Mesothelial cell of epicardium (in vitro differentiated cells): ENCODE data around the gene ADAMTSL2. TPM values are rescaled to one million over a fixed set of nuclear protein-coding genes. Genes with fewer than 3 reads are reported as not detected.

Source experiments
- DNase-seq, 2 experiments: peaks; one replicate each; pipeline ENCODE4 v3.0.0; 2021; ENCODE audit warnings: low spot score in 2 of 2; ENCODE audit not compliant: unreplicated experiment in 2 of 2
- H3K27ac Mint-ChIP-seq: 2 replicates; pipeline ENCODE4 v1.8.0; 2021; ENCODE audit warnings: mixed read lengths
- H3K27me3 Mint-ChIP-seq: 2 replicates; pipeline ENCODE4 v1.8.0; 2021; ENCODE audit warnings: low read depth, mixed read lengths
- H3K36me3 Mint-ChIP-seq: 2 replicates; pipeline ENCODE4 v1.8.0; 2021; ENCODE audit warnings: mixed read lengths
- H3K4me1 Mint-ChIP-seq: 2 replicates; pipeline ENCODE4 v1.8.0; 2021; ENCODE audit warnings: mixed read lengths
- H3K4me3 Mint-ChIP-seq: 2 replicates; pipeline ENCODE4 v1.8.0; 2021; ENCODE audit warnings: mild to moderate bottlenecking, moderate library complexity, mixed read lengths
- H3K9me3 Mint-ChIP-seq: 2 replicates; pipeline ENCODE4 v1.8.0; 2021; ENCODE audit warnings: mixed read lengths
- CTCF ChIP-seq: fragments of 200-600 bp; sonication (generic); IDR thresholded peaks from one replicate; pipeline ENCODE4 v1.5.0; 2021; ENCODE audit warnings: antibody characterized with exemption; ENCODE audit not compliant: unreplicated experiment
- total RNA-seq: library from RNA; stranded (reverse); gene quantifications from 3 replicates; pipeline ENCODE4 v1.2.1, GENCODE V29; 2021

Gene ADAMTSL2
- total RNA-seq, 1 donor from 2014 or later = 6.5 TPM

- Mint-ChIP-seq H3K4me3 (no peak overlapping the region), H3K9me3 (peaks cover 21% of the 10 kb centered on the region), H3K27me3 (no peaks in the 10 kb centered on the region), H3K27ac (no peak overlapping the region), H3K4me1 (no peaks in the 10 kb centered on the region), H3K36me3 (no peaks in the 10 kb centered on the region)
- DNase-seq = no peak
- no peak for TF ChIP-seq CTCF
Measured at GRCh38 chr9:133594310-133594709, 59.8 kb downstream of the ADAMTSL2 start.

- TF ChIP-seq CTCF = no peak
- no peak overlapping the region for H3K27ac Mint-ChIP-seq
- no peaks in the 10 kb centered on the region for H3K4me1 Mint-ChIP-seq
- H3K36me3 Mint-ChIP-seq = no peaks in the 10 kb centered on the region
- no peak overlapping the region for H3K4me3 Mint-ChIP-seq
- no peaks in the 10 kb centered on the region for H3K27me3 Mint-ChIP-seq
- peaks cover 21% of the 10 kb centered on the region for H3K9me3 Mint-ChIP-seq
- no peak for DNase-seq
Measured at GRCh38 chr9:133595910-133596309, 61.4 kb downstream of the ADAMTSL2 start.

- Mint-ChIP-seq H3K27me3 (peaks cover 2% of the 10 kb centered on the region), H3K27ac (no peak overlapping the region), H3K36me3 (no peaks in the 10 kb centered on the region), H3K4me1 (no peaks in the 10 kb centered on the region), H3K9me3 (peaks cover 21% of the 10 kb centered on the region), H3K4me3 (no peak overlapping the region)
- no peak for DNase-seq
- no peak for TF ChIP-seq CTCF
Measured at GRCh38 chr9:133597316-133597957, 62.9 kb downstream of the ADAMTSL2 start.

- H3K9me3 Mint-ChIP-seq = peaks cover 21% of the 10 kb centered on the region
- no peaks in the 10 kb centered on the region for H3K36me3 Mint-ChIP-seq
- H3K4me1 Mint-ChIP-seq = no peaks in the 10 kb centered on the region
- peaks cover 5% of the 10 kb centered on the region for H3K27me3 Mint-ChIP-seq
- DNase-seq = no peak
- TF ChIP-seq CTCF = no peak
- H3K27ac Mint-ChIP-seq = no peak overlapping the region
- no peak overlapping the region for H3K4me3 Mint-ChIP-seq
Measured at GRCh38 chr9:133598978-133599377, 64.5 kb downstream of the ADAMTSL2 start.

GRCh38 chr9:133599470-133600173 is 65.1 kb downstream of the ADAMTSL2 start:
- H3K27ac Mint-ChIP-seq = no peak overlapping the region
- no peak overlapping the region for H3K4me3 Mint-ChIP-seq
- H3K27me3 Mint-ChIP-seq = peaks cover 9% of the 10 kb centered on the region
- no peaks in the 10 kb centered on the region for H3K36me3 Mint-ChIP-seq
- no peak for DNase-seq
- TF ChIP-seq CTCF = no peak
- peaks cover 21% of the 10 kb centered on the region for H3K9me3 Mint-ChIP-seq
- no peaks in the 10 kb centered on the region for H3K4me1 Mint-ChIP-seq
